Metanephros (tissue), 1 donor: ENCODE results near the gene PICALM. TPM values are rescaled to one million over a fixed set of nuclear protein-coding genes. Genes with fewer than 3 reads are reported as not detected.

Source experiments
- total RNA-seq: library from RNA; depleted of rRNA; stranded (reverse); fragments of >200 nt; gene quantifications from one replicate; pipeline ENCODE4 v1.2.3, GENCODE V29; 2014

PICALM gene
- 430 TPM for total RNA-seq

GRCh38 chr11:86068951-86069407 is at the start of gene PICALM:
Gene PICALM (minus strand): TSS chr11:86069084. CDS start chr11:86068780, 304 bp downstream.

Other genes starting within 250 kb of the PICALM start
- gene CCDC83, start 213.7 kb downstream of the PICALM start, total RNA-seq = not detected
- 23.5 TPM for gene EED, start 175.7 kb upstream of the PICALM start, total RNA-seq
- gene HIKESHI, start 233.2 kb upstream of the PICALM start, total RNA-seq = 32.9 TPM